ENCODE results near the gene STRN3. TPM values are rescaled to one million over a fixed set of nuclear protein-coding genes. Genes with fewer than 3 reads are reported as not detected.
"Not testable (repeated sequence)": the region's sequence is repeated elsewhere in the genome, so short reads cannot be mapped to it uniquely, and the experiment has no call there.

STRN3 gene
- total RNA-seq, 4 donors from 2014 or later = 28.3 to 48.8 (median 38.1) TPM

- WGBS, 2 donors = 72 to 74% methylated on average over 3 of the region's 3 CpGs
- intact Hi-C loops (cut with DNase I; ENCODE audit: low total_unique reads) = no loop called here
- no peak for DNase-seq (ENCODE audit: low spot score in 2 of 2)
- H3K4me3 ChIP-seq (ENCODE audit: low read depth, poor library complexity, severe bottlenecking) = no peak overlapping the region
- TF ChIP-seq CTCF (IDR thresholded peaks at IDR 0.05) = no peak
- no peak for TF ChIP-seq POLR2A (IDR thresholded peaks at IDR 0.05)
These were observed 15.2 kb downstream of the STRN3 start for GRCh38 chr14:31010935-31011334.

GRCh38 chr14:31009836-31010574, 16.2 kb downstream of the STRN3 start:
- intact Hi-C loops (cut with DNase I; ENCODE audit: low total_unique reads) = no loop called here
- 87 to 96% methylated on average over 3 of the region's 3 CpGs for WGBS, 2 donors
- TF ChIP-seq POLR2A (IDR thresholded peaks at IDR 0.05) (no peak), CTCF (IDR thresholded peaks at IDR 0.05) (no peak)
- no peak overlapping the region for H3K4me3 ChIP-seq (ENCODE audit: low read depth, poor library complexity, severe bottlenecking)
- no peak for DNase-seq (ENCODE audit: low spot score in 2 of 2)

- 96 to 100% methylated on average over 1 of the region's 1 CpG for WGBS, 2 donors
These were observed 19.5 kb downstream of the STRN3 start for GRCh38 chr14:31006703-31007102.

GRCh38 chr14:31004007-31004406, 22.2 kb downstream of the STRN3 start:
- WGBS, 2 donors = 92 to 93% methylated on average over 6 of the region's 6 CpGs
- intact Hi-C loops (cut with DNase I; ENCODE audit: low total_unique reads); DNase-seq (ENCODE audit: low spot score in 2 of 2); H3K4me3 ChIP-seq (ENCODE audit: low read depth, poor library complexity, severe bottlenecking): not testable (repeated sequence)

More at GRCh38 chr14:31006703-31007102, 19.5 kb downstream of the STRN3 start:
- H3K4me3 ChIP-seq (ENCODE audit: low read depth, poor library complexity, severe bottlenecking) = no peak overlapping the region
- TF ChIP-seq POLR2A (IDR thresholded peaks at IDR 0.05) (no peak), CTCF (IDR thresholded peaks at IDR 0.05) (no peak)
- intact Hi-C loops (cut with DNase I; ENCODE audit: low total_unique reads) = no loop called here
- DNase-seq (ENCODE audit: low spot score in 2 of 2) = no peak

GRCh38 chr14:31003284-31003683, 22.9 kb downstream of the STRN3 start:
- intact Hi-C loops (cut with DNase I; ENCODE audit: low total_unique reads) = no loop called here
- no peak overlapping the region for H3K4me3 ChIP-seq (ENCODE audit: low read depth, poor library complexity, severe bottlenecking)
- WGBS, 2 donors = 91 to 94% methylated on average over 3 of the region's 3 CpGs
- DNase-seq (ENCODE audit: low spot score in 2 of 2) = no peak
- no peak for TF ChIP-seq POLR2A (IDR thresholded peaks at IDR 0.05)
- TF ChIP-seq CTCF (IDR thresholded peaks at IDR 0.05) = no peak

GRCh38 chr14:31001339-31001658, 24.9 kb downstream of the STRN3 start:
- intact Hi-C loops (cut with DNase I; ENCODE audit: low total_unique reads) = no loop called here
- DNase-seq (ENCODE audit: low spot score in 2 of 2) = no peak
- H3K4me3 ChIP-seq (ENCODE audit: low read depth, poor library complexity, severe bottlenecking) = no peak overlapping the region
- 81 to 99% methylated on average over 6 of the region's 6 CpGs for WGBS, 2 donors
- TF ChIP-seq CTCF (IDR thresholded peaks at IDR 0.05) (no peak), POLR2A (IDR thresholded peaks at IDR 0.05) (no peak)
